Stimulated activated CD4-positive, alpha-beta T cell treated with anti-CD3 and anti-CD28 coated beads, Interleukin-15, amount 100 ng/mL, for 24 hours (primary cell): ENCODE results near the gene HLTF.
"Not testable (repeated sequence)": the region's sequence is repeated elsewhere in the genome, so short reads cannot be mapped to it uniquely, and the experiment has no call there.

ENCODE experiments used
- DNase-seq: peaks from one replicate; pipeline ENCODE4 v3.0.0-alpha.2; 2020

Gene HLTF

GRCh38 chr3:149086232-149086988 lies at the start of gene HLTF:
Gene HLTF, minus strand, starts transcription at chr3:149086533. Its CDS starts 197 bp downstream, at chr3:149086336.
- peak; percentile 93 for DNase-seq

GRCh38 chr3:149134575-149134974 lies 48.2 kb upstream of the HLTF start:
- DNase-seq = no peak

GRCh38 chr3:149131589-149131988 lies 45.3 kb upstream of the HLTF start:
- DNase-seq = no peak

- peak; percentile 90 for DNase-seq
These were observed 43.2 kb upstream of the HLTF start, which contains the start of gene HPS3 for GRCh38 chr3:149129326-149130205. Gene HPS3, plus strand, starts transcription at chr3:149129638. Its CDS starts 86 bp downstream, at chr3:149129724.

- no peak for DNase-seq
These were observed 42.5 kb upstream of the HLTF start for GRCh38 chr3:149128821-149129220.

- DNase-seq = no peak
These were observed 36.6 kb upstream of the HLTF start for GRCh38 chr3:149122721-149123578.

GRCh38 chr3:149120051-149120972 lies 34.0 kb upstream of the HLTF start:
- DNase-seq = no peak

GRCh38 chr3:149119466-149119865 lies 33.1 kb upstream of the HLTF start:
- no peak for DNase-seq

- no peak for DNase-seq
These were observed 32.4 kb upstream of the HLTF start for GRCh38 chr3:149118724-149119123.

- no peak for DNase-seq
These were observed 28.8 kb upstream of the HLTF start for GRCh38 chr3:149115114-149115513.

GRCh38 chr3:149114458-149114857 lies 28.1 kb upstream of the HLTF start:
- no peak for DNase-seq

GRCh38 chr3:149104484-149104883 lies 18.2 kb upstream of the HLTF start:
- DNase-seq = no peak

- DNase-seq = no peak
These were observed 15.3 kb upstream of the HLTF start for GRCh38 chr3:149101641-149102040.

- DNase-seq = no peak
These were observed 14.8 kb upstream of the HLTF start for GRCh38 chr3:149101154-149101553.

- DNase-seq = not testable (repeated sequence)
These were observed 11.7 kb upstream of the HLTF start for GRCh38 chr3:149097987-149098386.

- DNase-seq = no peak
These were observed 9.2 kb upstream of the HLTF start for GRCh38 chr3:149095487-149095886.

- DNase-seq = no peak
These were observed 5.7 kb upstream of the HLTF start for GRCh38 chr3:149091983-149092382.

- no peak for DNase-seq
These were observed 4.6 kb upstream of the HLTF start for GRCh38 chr3:149090907-149091306.

- no peak for DNase-seq
These were observed 4.1 kb upstream of the HLTF start for GRCh38 chr3:149090461-149090860.

GRCh38 chr3:149089395-149089794 lies 3.1 kb upstream of the HLTF start:
- no peak for DNase-seq

- no peak for DNase-seq
These were observed 875 bp upstream of the HLTF start for GRCh38 chr3:149087208-149087607.

GRCh38 chr3:149085828-149086231 lies 503 bp downstream of the HLTF start:
- no peak for DNase-seq
